NCI-H1930 (cell line): Measurements from ENCODE around the gene VWA1.
"Not testable (repeated sequence)": the region's sequence is repeated elsewhere in the genome, so short reads cannot be mapped to it uniquely, and the experiment has no call there.

Experiments
- DNase-seq, 2 experiments: peaks; one replicate each; lab custom pipeline; 2025; lab: John Stamatoyannopoulos, UW

VWA1 gene

GRCh38 chr1:1484976-1485750 lies 49.7 kb downstream of the VWA1 start:
- DNase-seq = not testable (repeated sequence)

- DNase-seq = not testable (repeated sequence)
Measured at GRCh38 chr1:1485755-1486317, 50.3 kb downstream of the VWA1 start.

GRCh38 chr1:1487701-1488100 lies 52.2 kb downstream of the VWA1 start:
- no peak for DNase-seq

- DNase-seq = no peak
Measured at GRCh38 chr1:1489231-1489630, 53.7 kb downstream of the VWA1 start.

- DNase-seq = no peak
Measured at GRCh38 chr1:1489861-1490260, 54.4 kb downstream of the VWA1 start.

- DNase-seq = no peak
Measured at GRCh38 chr1:1490633-1491230, 55.2 kb downstream of the VWA1 start.

- DNase-seq = no peak
Measured at GRCh38 chr1:1491601-1492000, 56.1 kb downstream of the VWA1 start.
